GM12874 (cell line): ENCODE measurements around the gene PHYH.

ENCODE experiments used
- TF ChIP-seq, protein P1 (sequence below): IDR thresholded peaks from 2 replicates; pipeline ENCODE4 v1.5.1; 2011; ENCODE audit warnings: low read depth, mild to moderate bottlenecking, control low read depth, low read length, moderate library complexity; ENCODE audit not compliant: insufficient read depth

Gene PHYH

DNA sequence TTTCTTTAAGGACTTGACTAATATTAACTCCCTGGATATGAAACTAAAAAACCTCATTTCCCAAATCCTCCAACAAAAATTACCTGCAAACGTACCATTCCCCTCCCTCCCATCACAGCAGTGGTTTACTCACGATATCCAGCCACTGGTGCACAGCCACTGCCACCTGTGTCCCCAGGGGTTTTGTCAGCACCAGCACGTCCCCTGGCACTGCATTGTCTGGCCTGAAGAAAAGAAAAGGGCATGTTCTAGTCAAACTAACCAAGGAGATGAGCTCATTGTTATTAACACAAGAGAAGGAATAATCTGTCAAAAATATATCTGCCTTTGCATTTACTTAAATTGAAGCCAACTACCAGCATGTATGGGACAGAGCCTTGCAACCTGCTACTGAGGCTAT, 29.7 kb upstream of the PHYH start:
- TF ChIP-seq, protein P1, sequence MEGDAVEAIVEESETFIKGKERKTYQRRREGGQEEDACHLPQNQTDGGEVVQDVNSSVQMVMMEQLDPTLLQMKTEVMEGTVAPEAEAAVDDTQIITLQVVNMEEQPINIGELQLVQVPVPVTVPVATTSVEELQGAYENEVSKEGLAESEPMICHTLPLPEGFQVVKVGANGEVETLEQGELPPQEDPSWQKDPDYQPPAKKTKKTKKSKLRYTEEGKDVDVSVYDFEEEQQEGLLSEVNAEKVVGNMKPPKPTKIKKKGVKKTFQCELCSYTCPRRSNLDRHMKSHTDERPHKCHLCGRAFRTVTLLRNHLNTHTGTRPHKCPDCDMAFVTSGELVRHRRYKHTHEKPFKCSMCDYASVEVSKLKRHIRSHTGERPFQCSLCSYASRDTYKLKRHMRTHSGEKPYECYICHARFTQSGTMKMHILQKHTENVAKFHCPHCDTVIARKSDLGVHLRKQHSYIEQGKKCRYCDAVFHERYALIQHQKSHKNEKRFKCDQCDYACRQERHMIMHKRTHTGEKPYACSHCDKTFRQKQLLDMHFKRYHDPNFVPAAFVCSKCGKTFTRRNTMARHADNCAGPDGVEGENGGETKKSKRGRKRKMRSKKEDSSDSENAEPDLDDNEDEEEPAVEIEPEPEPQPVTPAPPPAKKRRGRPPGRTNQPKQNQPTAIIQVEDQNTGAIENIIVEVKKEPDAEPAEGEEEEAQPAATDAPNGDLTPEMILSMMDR = no peak

DNA sequence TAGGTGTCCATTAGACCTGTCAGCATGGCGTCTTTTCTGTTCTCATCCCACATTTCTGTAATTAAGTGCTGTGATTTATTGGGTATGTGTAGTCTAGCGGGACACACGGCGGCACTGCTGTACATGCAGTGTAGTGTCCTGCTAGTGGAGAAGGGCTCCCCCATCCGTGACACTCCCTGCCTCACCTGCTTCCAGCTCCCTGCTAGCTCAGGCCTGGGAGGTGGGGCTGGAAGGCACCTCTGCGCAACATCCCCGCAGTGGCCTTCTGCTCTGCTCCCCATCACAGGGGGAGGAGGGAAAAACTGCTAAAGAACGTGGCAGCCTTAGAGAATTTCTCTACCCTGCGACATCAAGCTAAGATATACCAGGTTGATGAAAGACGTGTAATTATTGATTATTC, 28.7 kb upstream of the PHYH start:
- TF ChIP-seq, protein P1 = no peak

DNA sequence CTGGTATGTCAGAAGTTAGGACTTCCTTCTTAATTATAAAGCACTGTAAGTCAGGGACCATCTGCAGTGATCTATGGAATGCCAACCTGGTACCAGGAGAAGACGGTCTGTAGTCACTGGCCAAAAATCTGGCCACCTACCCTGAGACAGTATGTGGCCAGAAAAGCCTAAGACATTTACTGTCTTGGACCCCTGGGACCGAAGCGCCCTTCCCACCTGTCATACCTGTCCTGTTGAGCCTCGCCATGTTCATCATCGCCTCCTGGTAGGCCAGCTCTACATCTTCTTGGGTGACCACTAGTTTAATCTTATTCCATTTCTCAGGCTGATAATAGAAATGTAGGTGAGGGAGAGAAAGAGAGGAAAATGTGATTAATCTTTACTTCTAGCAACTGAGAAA, 28.3 kb upstream of the PHYH start:
- TF ChIP-seq, protein P1 = no peak

DNA sequence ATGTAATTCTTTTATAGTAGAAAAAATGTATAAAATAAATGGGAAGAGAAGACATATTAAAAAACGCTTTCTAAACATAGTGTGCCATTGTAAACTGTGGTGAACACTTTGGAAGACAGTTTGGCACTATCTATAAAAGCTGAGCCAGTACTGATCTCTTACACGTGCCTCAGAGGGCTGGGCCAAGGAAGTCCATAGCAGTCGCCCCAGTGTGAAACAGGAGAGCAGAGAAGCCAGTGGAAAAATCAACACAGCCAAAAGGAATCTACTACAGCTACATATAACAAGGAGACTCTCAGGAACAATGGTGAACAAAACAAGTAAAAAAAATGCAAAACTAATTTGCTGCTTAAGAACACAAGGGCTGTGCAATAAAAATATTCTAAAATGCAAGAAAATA, 27.7 kb upstream of the PHYH start:
- TF ChIP-seq, protein P1 = no peak

DNA sequence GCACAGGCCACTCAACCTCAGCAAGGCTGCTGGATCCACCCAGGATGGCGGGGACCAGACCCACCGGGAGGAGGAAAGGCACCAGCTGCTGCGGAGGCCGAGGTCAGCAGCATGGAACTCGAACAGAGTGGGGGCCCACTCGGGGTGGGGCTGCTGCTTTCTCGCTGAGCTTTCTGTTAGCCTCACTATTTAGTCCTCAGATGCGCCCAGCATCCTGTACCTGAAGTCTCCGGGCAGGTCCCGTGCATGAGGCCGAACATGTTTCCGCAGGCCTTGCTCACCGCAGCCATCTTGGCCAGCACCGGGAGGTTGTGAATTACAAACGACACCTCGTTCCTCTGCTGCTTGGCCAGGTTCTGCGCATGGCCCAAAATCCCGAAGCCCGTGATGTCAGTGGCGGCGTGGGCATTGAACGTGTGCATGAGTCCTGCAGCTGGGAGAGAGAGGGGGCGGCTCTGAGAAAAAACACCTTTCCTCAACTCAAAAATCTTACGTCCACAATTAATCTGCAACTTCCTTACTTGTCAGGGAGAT, 22.8 kb upstream of the PHYH start:
- TF ChIP-seq, protein P1 = no peak

DNA sequence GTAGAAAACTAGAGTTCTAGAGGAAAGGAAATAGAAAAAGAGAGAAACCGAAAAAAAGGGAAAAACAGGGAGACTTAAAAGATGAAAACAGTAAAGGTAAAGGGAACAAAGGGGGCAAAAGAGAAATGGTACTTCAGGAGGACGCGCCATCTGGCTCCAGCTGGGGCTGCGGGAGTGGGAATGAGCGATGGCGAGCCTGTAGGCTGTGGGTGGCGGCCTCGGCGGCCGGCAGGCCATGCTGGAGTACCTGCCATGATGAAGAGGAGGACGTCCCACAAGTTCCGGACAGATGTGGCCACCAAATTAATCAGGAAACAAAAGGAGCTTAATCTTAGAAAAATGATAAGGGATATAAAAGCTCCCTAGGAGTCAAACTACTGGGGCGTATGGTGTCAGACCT, 21.7 kb upstream of the PHYH start:
- TF ChIP-seq, protein P1 = no peak

DNA sequence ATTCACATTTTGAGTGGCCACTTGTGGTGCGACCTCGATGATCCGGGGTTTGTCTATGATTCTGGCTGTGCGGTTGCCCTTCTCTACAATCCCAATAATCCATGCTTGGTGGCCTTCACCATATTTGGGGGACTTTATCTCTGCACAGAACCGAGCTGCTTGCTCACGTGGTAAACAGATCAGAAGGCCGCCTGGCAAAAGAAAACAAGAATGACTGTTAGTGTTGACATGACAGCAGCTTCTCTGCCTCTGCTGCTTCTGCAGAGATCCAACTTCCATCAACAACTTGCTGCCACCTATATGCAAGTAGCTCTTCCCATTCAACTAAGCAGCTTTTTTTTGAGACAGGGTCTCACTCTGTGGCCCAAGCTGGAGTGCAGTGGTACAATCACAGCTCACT, 19.3 kb upstream of the PHYH start:
- TF ChIP-seq, protein P1 = no peak
